ENCODE measurements around the gene PRDM5. TPM values are rescaled to one million over a fixed set of nuclear protein-coding genes. Genes with fewer than 3 reads are reported as not detected.
"Not testable (repeated sequence)": the region's sequence is repeated elsewhere in the genome, so short reads cannot be mapped to it uniquely, and the experiment has no call there.

PRDM5 gene
- total RNA-seq, 1 experiment from 2014 or later = 5.1 TPM

DNA sequence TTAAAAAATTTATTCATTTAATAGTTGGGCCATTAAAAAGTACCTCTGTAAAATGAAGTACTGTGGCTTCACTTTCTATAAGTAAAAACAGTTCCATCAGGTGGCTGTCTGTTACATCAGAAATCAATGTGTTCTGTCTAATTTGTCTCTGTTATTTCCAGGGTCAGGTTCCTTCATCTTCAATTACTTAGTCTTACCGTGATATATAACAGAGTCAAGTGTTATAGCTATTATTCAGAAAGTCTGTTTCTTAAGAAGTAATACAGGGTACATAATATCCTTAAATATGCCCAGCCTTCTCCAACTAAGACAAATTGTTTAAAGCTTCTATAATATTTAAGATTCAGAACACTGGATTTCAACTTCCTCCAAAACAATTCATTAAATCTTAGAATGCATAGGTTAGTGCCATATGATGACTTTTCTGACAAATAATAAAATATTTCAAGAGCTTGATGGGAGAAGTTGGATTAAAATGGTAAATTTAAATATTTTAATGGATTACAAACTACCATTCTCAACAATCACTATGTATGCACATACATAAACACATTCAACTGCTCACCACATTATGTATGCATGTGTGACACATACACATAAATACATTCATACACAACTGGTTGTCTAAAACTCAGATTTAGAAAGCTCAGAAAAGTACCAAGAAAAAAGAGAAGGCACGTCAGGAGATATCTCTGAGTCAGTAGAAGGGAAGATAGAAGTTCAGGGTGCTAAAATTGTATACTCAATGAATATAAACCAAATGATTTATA is 268.5 kb downstream of the PRDM5 start:
- no peak for ATAC-seq
- ChIA-PET CTCF (no interaction called here), RAD21 (ENCODE audit: low non-redundant PET in 1 of 2, low total read pairs in 2 of 2, uncharacterized antibody in 2 of 2, unreplicated experiment in 2 of 2) (no interaction called here), POLR2A (no interaction called here)
- Histone ChIP-seq H3K4me2 (ENCODE audit: low read length) (no peak overlapping the region), H3K9ac (ENCODE audit: low read length) (no peak overlapping the region), H3K79me2 (ENCODE audit: insufficient read depth, low read length) (no peaks in the 10 kb centered on the region), H3K9me3 (ENCODE audit: control insufficient read depth in 1 of 2, insufficient read depth in 1 of 2, low read depth in 1 of 2, low read length in 2 of 2) (no peaks in the 10 kb centered on the region), H3K9me2 (ENCODE audit: insufficient read depth) (no peaks in the 10 kb centered on the region), H3K4me3 (replicated peaks in 1 of 2; ENCODE audit: low read depth in 1 of 2, low read length in 2 of 2) (no peak overlapping the region), H3K4me1 (ENCODE audit: control insufficient read depth in 1 of 2, insufficient read depth in 2 of 2, low read length in 2 of 2) (no peaks in the 10 kb centered on the region), H3K27ac (ENCODE audit: low read depth, low read length) (no peak overlapping the region), H3K36me3 (ENCODE audit: control insufficient read depth in 1 of 2, insufficient read depth in 2 of 2, low read length in 2 of 2) (no peaks in the 10 kb centered on the region), H4K20me1 (ENCODE audit: insufficient read depth) (no peaks in the 10 kb centered on the region), H2AFZ (ENCODE audit: low read depth, low read length, poor library complexity, severe bottlenecking) (no peak overlapping the region), H3K27me3 (ENCODE audit: insufficient read depth, low read length) (no peaks in the 10 kb centered on the region)
- intact Hi-C loops (cut with micrococcal nuclease) = no loop called here
- TF ChIP-seq ELF1 (IDR thresholded peaks at IDR 0.05; ENCODE audit: borderline replicate concordance, low read depth) (no peak), MAX (IDR thresholded peaks at IDR 0.05) (no peak), POLR2A (IDR thresholded peaks at IDR 0.05; ENCODE audit: borderline replicate concordance, extremely low read depth, insufficient read depth, insufficient read length) (no peak), SRF (IDR thresholded peaks at IDR 0.05; ENCODE audit: low read depth) (no peak), EZH2 (IDR thresholded peaks at IDR 0.05) (no peak), REST (IDR thresholded peaks at IDR 0.05; ENCODE audit: low read depth) (no peak)
- BruUV-seq (replicated peaks) = no TSS peak
- no peak for DNase-seq (ENCODE audit: low read depth, low spot score)

DNA sequence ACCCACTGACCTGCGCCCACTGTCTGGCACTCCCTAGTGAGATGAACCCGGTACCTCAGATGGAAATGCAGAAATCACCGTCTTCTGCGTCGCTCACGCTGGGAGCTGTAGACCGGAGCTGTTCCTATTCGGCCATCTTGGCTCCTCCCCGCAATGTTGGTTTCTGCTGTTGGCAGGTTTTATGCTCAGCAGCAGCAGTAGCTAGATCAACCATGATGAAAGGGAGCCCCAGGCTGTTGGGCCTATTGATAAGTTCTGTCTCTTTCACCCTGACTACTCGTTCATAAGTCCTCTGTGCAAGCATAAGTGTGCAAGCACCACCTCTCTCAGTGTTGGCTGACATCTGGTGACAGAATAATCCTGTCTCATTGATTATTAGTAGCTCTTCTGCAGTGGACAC is 274.2 kb downstream of the PRDM5 start:
- ATAC-seq; H3K9ac ChIP-seq (ENCODE audit: low read length); RAD21 ChIA-PET (ENCODE audit: low non-redundant PET in 1 of 2, low total read pairs in 2 of 2, uncharacterized antibody in 2 of 2, unreplicated experiment in 2 of 2); H2AFZ ChIP-seq (ENCODE audit: low read depth, low read length, poor library complexity, severe bottlenecking); H3K27ac ChIP-seq (ENCODE audit: low read depth, low read length); DNase-seq (ENCODE audit: low read depth, low spot score); H3K9me3 ChIP-seq (ENCODE audit: control insufficient read depth in 1 of 2, insufficient read depth in 1 of 2, low read depth in 1 of 2, low read length in 2 of 2); H3K27me3 ChIP-seq (ENCODE audit: insufficient read depth, low read length); H3K4me2 ChIP-seq (ENCODE audit: low read length); intact Hi-C loops (cut with micrococcal nuclease); H3K9me2 ChIP-seq (ENCODE audit: insufficient read depth); H3K4me1 ChIP-seq (ENCODE audit: control insufficient read depth in 1 of 2, insufficient read depth in 2 of 2, low read length in 2 of 2); CTCF ChIA-PET; H3K79me2 ChIP-seq (ENCODE audit: insufficient read depth, low read length); H4K20me1 ChIP-seq (ENCODE audit: insufficient read depth); BruUV-seq (replicated peaks); H3K36me3 ChIP-seq (ENCODE audit: control insufficient read depth in 1 of 2, insufficient read depth in 2 of 2, low read length in 2 of 2); H3K4me3 ChIP-seq (replicated peaks in 1 of 2; ENCODE audit: low read depth in 1 of 2, low read length in 2 of 2); POLR2A ChIA-PET: not testable (repeated sequence)

Other genes with a start within 250 kb of the PRDM5 start
- 0.22 TPM for gene NDNF, start 149.8 kb upstream of the PRDM5 start, total RNA-seq (2021; ENCODE audit: unreplicated experiment)
- not detected for gene TNIP3, start 241.6 kb upstream of the PRDM5 start, total RNA-seq (2021; ENCODE audit: unreplicated experiment)